ENCODE measurements around the gene CASZ1. TPM values are rescaled to one million over a fixed set of nuclear protein-coding genes. Genes with fewer than 3 reads are reported as not detected.

The CASZ1 gene
- total RNA-seq, 3 donors from 2014 or later (not counting 1 experiment from before 2014, with no cell fraction given) = 55.9 to 83.0 (median 70.6) TPM

DNA sequence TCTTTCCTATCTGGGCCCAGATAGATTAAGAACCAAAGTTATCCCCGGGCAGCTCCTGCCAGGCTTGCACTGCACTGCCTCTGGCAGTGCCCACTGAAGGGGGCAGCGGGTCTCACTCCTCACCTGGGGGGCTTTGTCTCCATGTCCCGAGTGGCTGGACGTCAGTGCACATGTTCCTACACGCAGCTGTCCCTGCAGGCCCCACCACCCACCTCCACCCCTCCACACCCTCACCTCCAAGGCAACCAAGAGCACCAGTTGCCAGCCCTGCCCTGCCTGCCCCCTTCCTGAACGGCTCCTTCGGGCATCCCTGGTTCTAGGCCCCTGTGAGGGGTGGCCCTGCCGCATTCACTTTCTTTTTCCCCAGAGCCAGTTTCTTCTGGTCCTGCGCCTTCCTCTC, 174.5 kb downstream of the CASZ1 start:
- Histone ChIP-seq H3K9me3 (ENCODE audit: control insufficient read depth, insufficient read depth, low read length) (no peaks in the 10 kb centered on the region), H3K27me3 (ENCODE audit: control insufficient read depth, insufficient read depth, low read length) (no peaks in the 10 kb centered on the region), H3K4me3 (ENCODE audit: low read length) (no peak overlapping the region), H3K4me1 (ENCODE audit: control insufficient read depth, insufficient read depth, low read length) (no peaks in the 10 kb centered on the region), H3K27ac (ENCODE audit: low read length) (no peak overlapping the region), H3K36me3 (ENCODE audit: control insufficient read depth, insufficient read depth, low read length) (peaks cover 12% of the 10 kb centered on the region)
- no peak overlapping the region for H3K4me3 Mint-ChIP-seq
- no peak for ATAC-seq
- DNase-seq = no peak
- intact Hi-C loops (cut with micrococcal nuclease) = no loop called here
- no peaks in the 10 kb centered on the region for H3K36me3 Mint-ChIP-seq
- 91% methylated on average over 9 of the region's 9 CpGs for WGBS (ENCODE audit: insufficient coverage)
- TF ChIP-seq, protein P1, sequence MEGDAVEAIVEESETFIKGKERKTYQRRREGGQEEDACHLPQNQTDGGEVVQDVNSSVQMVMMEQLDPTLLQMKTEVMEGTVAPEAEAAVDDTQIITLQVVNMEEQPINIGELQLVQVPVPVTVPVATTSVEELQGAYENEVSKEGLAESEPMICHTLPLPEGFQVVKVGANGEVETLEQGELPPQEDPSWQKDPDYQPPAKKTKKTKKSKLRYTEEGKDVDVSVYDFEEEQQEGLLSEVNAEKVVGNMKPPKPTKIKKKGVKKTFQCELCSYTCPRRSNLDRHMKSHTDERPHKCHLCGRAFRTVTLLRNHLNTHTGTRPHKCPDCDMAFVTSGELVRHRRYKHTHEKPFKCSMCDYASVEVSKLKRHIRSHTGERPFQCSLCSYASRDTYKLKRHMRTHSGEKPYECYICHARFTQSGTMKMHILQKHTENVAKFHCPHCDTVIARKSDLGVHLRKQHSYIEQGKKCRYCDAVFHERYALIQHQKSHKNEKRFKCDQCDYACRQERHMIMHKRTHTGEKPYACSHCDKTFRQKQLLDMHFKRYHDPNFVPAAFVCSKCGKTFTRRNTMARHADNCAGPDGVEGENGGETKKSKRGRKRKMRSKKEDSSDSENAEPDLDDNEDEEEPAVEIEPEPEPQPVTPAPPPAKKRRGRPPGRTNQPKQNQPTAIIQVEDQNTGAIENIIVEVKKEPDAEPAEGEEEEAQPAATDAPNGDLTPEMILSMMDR (IDR thresholded peaks at IDR 0.05) = no peak
- no peak overlapping the region for H3K27ac Mint-ChIP-seq
- H3K9me3 Mint-ChIP-seq = no peaks in the 10 kb centered on the region
- H3K4me1 Mint-ChIP-seq = no peaks in the 10 kb centered on the region
- no peaks in the 10 kb centered on the region for H3K27me3 Mint-ChIP-seq (ENCODE audit: low read depth in 2 of 2)

DNA sequence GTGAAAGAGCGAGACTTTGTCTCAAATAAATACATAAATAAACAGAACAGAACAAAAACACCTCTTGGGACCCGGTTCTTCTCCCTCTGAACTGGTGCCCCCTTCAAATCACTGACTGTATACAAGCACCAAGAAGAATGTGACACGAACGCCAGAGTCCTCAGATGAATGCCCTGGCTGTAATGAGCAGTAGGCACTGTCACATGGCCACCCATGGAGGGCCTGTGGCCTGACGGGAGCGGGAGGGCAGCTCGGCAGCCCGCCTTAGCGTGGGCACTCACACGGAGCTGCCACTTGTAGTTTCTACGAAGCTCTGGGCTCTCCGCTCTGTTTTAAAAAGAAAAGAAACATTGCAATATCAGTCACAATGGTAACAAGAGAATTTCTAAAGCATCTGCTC, 175.7 kb downstream of the CASZ1 start:
- H3K4me1 ChIP-seq (ENCODE audit: control insufficient read depth, insufficient read depth, low read length) = no peaks in the 10 kb centered on the region
- H3K27me3 ChIP-seq (ENCODE audit: control insufficient read depth, insufficient read depth, low read length) = no peaks in the 10 kb centered on the region
- no peak overlapping the region for H3K4me3 ChIP-seq (ENCODE audit: low read length)
- no peaks in the 10 kb centered on the region for H3K9me3 ChIP-seq (ENCODE audit: control insufficient read depth, insufficient read depth, low read length)
- H3K27ac ChIP-seq (ENCODE audit: low read length) = no peak overlapping the region
- H3K36me3 ChIP-seq (ENCODE audit: control insufficient read depth, insufficient read depth, low read length) = peaks cover 12% of the 10 kb centered on the region
- no peaks in the 10 kb centered on the region for H3K9me3 Mint-ChIP-seq
- TF ChIP-seq, protein P1 (IDR thresholded peaks at IDR 0.05) = no peak
- H3K4me3 Mint-ChIP-seq = no peak overlapping the region
- H3K36me3 Mint-ChIP-seq = no peaks in the 10 kb centered on the region
- H3K4me1 Mint-ChIP-seq = no peaks in the 10 kb centered on the region
- intact Hi-C loops (cut with micrococcal nuclease) = no loop called here
- ATAC-seq (no peak), DNase-seq (no peak)
- WGBS (ENCODE audit: insufficient coverage) = 93% methylated on average over 12 of the region's 12 CpGs
- no peaks in the 10 kb centered on the region for H3K27me3 Mint-ChIP-seq (ENCODE audit: low read depth in 2 of 2)
- H3K27ac Mint-ChIP-seq = no peak overlapping the region

DNA sequence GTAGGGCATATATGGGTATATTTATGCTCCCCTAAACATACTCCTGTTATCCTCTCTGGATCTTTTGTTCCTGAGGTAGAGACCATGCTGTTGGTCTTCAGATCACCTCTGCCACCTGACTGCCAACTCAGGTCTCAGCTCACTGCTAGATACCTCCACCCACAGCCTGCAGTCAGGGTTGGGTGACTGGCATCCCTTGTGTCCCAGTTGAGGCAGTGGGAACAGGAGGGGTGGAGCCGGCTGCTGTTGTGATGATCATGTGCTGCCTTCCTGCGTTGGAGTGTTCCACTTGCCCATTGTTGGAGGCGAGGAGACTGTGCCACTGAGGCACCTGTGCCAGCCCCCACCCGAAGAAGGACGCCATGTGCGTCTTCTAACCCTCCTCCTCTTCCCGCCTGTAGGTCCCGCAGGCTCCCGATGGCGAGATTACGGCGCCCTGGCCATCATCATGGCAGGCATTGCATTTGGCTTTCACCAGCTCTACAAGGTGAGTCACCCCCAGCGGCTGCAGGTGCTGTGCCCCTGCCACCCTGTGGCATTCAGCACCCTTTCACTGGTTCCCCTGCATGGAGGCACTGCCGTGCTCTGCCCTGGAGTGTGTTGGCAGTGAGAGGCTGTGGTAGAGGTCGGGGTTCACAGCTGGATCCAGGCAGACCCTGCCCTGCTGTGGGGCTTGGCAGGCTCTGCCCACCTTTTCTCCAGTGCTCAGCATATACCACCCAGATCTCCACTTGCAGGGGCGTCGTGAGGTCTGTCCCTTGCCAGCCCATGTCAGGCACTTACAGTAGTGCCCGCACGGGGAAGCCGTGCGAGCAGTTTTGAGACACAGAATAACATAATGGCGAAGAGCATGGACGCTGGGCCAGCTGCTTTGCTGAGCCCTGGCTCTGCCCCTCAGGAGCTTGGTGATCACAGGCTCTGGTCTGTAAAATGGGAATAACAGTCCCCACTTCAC, 178.2 kb downstream of the CASZ1 start:
- Histone ChIP-seq H3K27ac (ENCODE audit: low read length) (no peak overlapping the region), H3K27me3 (ENCODE audit: control insufficient read depth, insufficient read depth, low read length) (no peaks in the 10 kb centered on the region), H3K4me3 (ENCODE audit: low read length) (no peak overlapping the region), H3K36me3 (ENCODE audit: control insufficient read depth, insufficient read depth, low read length) (peaks cover 5% of the 10 kb centered on the region), H3K4me1 (ENCODE audit: control insufficient read depth, insufficient read depth, low read length) (no peaks in the 10 kb centered on the region), H3K9me3 (ENCODE audit: control insufficient read depth, insufficient read depth, low read length) (no peaks in the 10 kb centered on the region)
- TF ChIP-seq, protein P1 (IDR thresholded peaks at IDR 0.05) = no peak
- H3K4me1 Mint-ChIP-seq = peaks cover 5 to 10% of the 10 kb centered on the region in 2 donors
- no peak overlapping the region for H3K27ac Mint-ChIP-seq
- no peaks in the 10 kb centered on the region for H3K27me3 Mint-ChIP-seq (ENCODE audit: low read depth in 2 of 2)
- H3K9me3 Mint-ChIP-seq = no peaks in the 10 kb centered on the region
- DNase-seq (no peak), ATAC-seq (no peak)
- intact Hi-C loops (cut with micrococcal nuclease) = no loop called here
- 94% methylated on average over 23 of the region's 23 CpGs for WGBS (ENCODE audit: insufficient coverage)
- no peak overlapping the region for H3K4me3 Mint-ChIP-seq
- no peaks in the 10 kb centered on the region for H3K36me3 Mint-ChIP-seq
